ENCODE measurements around the gene COL23A1. TPM values are rescaled to one million over a fixed set of nuclear protein-coding genes. Genes with fewer than 3 reads are reported as not detected.
A peak's percentile ranks its signal among the peaks of the same experiment; 100 is the strongest.

COL23A1 gene
- total and polyA plus RNA-seq, 2 donors (not counting 1 experiment from before 2014, with no cell fraction given): 0.20 TPM; not detected in 1

DNA sequence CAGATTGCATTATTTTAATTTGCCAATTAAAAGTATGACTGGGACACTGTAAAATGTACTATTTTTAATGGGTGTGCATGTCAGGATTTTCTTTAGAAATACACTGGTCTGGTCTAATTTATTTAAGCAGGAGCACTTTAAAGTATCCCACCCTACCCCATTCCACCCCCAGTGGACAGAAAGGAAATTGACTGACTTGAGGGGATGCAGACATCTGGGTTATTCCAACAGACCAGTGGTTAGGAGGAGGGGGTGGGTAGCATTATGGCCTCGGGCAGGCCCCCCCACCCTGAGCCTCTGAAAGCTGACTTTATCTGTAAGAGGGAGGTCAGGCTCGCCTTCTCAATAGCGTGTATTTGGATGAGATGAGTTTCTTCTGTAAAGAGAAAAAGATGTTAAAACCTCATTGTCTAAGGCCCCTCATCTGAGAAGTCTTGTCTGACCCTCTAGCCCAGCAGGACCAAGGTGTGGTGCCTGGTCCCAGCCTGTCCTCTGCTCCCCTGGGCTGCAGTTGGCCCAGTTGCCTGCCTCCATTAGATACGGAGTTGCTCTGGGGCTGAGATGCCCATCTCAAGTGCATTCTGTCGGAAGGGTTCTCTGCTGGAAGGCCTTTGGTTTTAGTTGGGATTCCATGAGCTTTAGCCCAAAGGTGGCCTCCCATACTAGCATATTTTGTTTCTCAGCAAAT, 381.5 kb downstream of the COL23A1 start:
- Histone ChIP-seq H3K27ac (ENCODE audit: low read length in 2 of 2) (no peak overlapping the region), H3K4me1 (ENCODE audit: control insufficient read depth in 2 of 2, insufficient read depth in 2 of 2, low read length in 2 of 2) (peaks cover 12 to 16% of the 10 kb centered on the region in 2 donors), H3K9ac (ENCODE audit: low read length) (no peak overlapping the region), H3K36me3 (replicated peaks in 1 of 2; ENCODE audit: control extremely low read depth in 1 of 2, control insufficient read depth in 1 of 2, extremely low read depth in 1 of 2, insufficient read depth in 2 of 2, low read length in 1 of 2) (peaks cover 0 to 76% of the 10 kb centered on the region in 2 experiments), H2AFZ (ENCODE audit: insufficient read depth, low read depth, low read length, poor library complexity, severe bottlenecking) (no peak overlapping the region), H3K27me3 (replicated peaks in 1 of 4; ENCODE audit: control extremely low read depth in 1 of 4, control insufficient read depth in 3 of 4, insufficient read depth in 4 of 4, low read length in 3 of 4) (no peaks in the 10 kb centered on the region), H3K79me2 (ENCODE audit: control insufficient read depth, insufficient read depth, low read length) (peaks cover 36% of the 10 kb centered on the region), H3K9me3 (ENCODE audit: control extremely low read depth in 1 of 3, control insufficient read depth in 2 of 3, insufficient read depth in 1 of 3, low read length in 2 of 3) (no peaks in the 10 kb centered on the region), H4K20me1 (ENCODE audit: control insufficient read depth, insufficient read depth, low read length, poor library complexity, severe bottlenecking) (peaks cover 68% of the 10 kb centered on the region), H3K4me3 (ENCODE audit: control extremely low read depth in 1 of 5, extremely low read depth in 1 of 5, insufficient read depth in 1 of 5, low read depth in 2 of 5, low read length in 4 of 5) (no peak overlapping the region), H3K4me2 (replicated peaks; ENCODE audit: low read depth, low read length, poor library complexity, severe bottlenecking) (no peak overlapping the region)
- Mint-ChIP-seq H3K27me3 (no peaks in the 10 kb centered on the region), H3K4me1 (peaks cover 27% of the 10 kb centered on the region), H3K27ac (peak overlapping the region; percentile 46), H3K4me3 (no peak overlapping the region), H3K9me3 (ENCODE audit: insufficient read depth) (no peaks in the 10 kb centered on the region)
- ChIA-PET POLR2A (no interaction called here), CTCF (no interaction called here)
- intact Hi-C loops (cut with micrococcal nuclease): no loop called here
- WGBS (ENCODE audit: insufficient coverage): 100% methylated on average over 2 of the region's 5 CpGs
- TF ChIP-seq, protein P1, sequence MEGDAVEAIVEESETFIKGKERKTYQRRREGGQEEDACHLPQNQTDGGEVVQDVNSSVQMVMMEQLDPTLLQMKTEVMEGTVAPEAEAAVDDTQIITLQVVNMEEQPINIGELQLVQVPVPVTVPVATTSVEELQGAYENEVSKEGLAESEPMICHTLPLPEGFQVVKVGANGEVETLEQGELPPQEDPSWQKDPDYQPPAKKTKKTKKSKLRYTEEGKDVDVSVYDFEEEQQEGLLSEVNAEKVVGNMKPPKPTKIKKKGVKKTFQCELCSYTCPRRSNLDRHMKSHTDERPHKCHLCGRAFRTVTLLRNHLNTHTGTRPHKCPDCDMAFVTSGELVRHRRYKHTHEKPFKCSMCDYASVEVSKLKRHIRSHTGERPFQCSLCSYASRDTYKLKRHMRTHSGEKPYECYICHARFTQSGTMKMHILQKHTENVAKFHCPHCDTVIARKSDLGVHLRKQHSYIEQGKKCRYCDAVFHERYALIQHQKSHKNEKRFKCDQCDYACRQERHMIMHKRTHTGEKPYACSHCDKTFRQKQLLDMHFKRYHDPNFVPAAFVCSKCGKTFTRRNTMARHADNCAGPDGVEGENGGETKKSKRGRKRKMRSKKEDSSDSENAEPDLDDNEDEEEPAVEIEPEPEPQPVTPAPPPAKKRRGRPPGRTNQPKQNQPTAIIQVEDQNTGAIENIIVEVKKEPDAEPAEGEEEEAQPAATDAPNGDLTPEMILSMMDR (IDR thresholded peaks at IDR 0.05): no peak
- TF ChIP-seq EZH2 (IDR thresholded peaks at IDR 0.05; ENCODE audit: borderline replicate concordance, insufficient read depth, low read depth, low read length, poor library complexity, severe bottlenecking): no peak
- ATAC-seq (ENCODE audit: low read depth) (no peak), DNase-seq (no peak)

DNA sequence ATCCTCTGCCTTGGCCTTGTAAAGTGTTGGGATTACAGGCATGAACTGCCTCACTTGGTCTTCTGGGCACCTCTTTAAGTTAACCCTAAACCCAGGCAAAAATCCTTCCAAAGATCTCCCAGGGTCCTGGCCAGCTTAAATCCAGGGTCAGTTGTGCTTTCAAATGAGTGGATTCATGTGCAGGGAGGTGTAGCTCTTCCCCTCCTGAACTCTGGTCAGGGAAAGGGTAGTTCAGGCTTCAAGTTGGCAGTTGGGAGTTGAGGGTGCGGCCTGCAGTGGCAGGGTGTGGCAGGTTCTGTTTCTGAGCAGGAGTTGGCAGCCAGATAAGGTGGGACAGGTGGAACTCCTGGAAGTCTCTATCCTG, 382.3 kb downstream of the COL23A1 start:
- 100% methylated on average over 1 of the region's 1 CpG for WGBS (ENCODE audit: insufficient coverage)
- Histone ChIP-seq H3K9me3 (ENCODE audit: control extremely low read depth in 1 of 3, control insufficient read depth in 2 of 3, insufficient read depth in 1 of 3, low read length in 2 of 3) (no peaks in the 10 kb centered on the region), H3K4me1 (ENCODE audit: control insufficient read depth in 2 of 2, insufficient read depth in 2 of 2, low read length in 2 of 2) (peaks cover 12 to 18% of the 10 kb centered on the region in 2 donors), H3K4me2 (replicated peaks; ENCODE audit: low read depth, low read length, poor library complexity, severe bottlenecking) (no peak overlapping the region), H3K9ac (ENCODE audit: low read length) (no peak overlapping the region), H2AFZ (ENCODE audit: insufficient read depth, low read depth, low read length, poor library complexity, severe bottlenecking) (no peak overlapping the region), H3K27me3 (replicated peaks in 1 of 4; ENCODE audit: control extremely low read depth in 1 of 4, control insufficient read depth in 3 of 4, insufficient read depth in 4 of 4, low read length in 3 of 4) (no peaks in the 10 kb centered on the region), H3K27ac (ENCODE audit: low read length in 2 of 2) (no peak overlapping the region), H3K36me3 (replicated peaks in 1 of 2; ENCODE audit: control extremely low read depth in 1 of 2, control insufficient read depth in 1 of 2, extremely low read depth in 1 of 2, insufficient read depth in 2 of 2, low read length in 1 of 2) (peaks cover 0 to 68% of the 10 kb centered on the region in 2 experiments), H3K4me3 (ENCODE audit: control extremely low read depth in 1 of 5, extremely low read depth in 1 of 5, insufficient read depth in 1 of 5, low read depth in 2 of 5, low read length in 4 of 5) (no peak overlapping the region), H4K20me1 (ENCODE audit: control insufficient read depth, insufficient read depth, low read length, poor library complexity, severe bottlenecking) (peaks cover 60% of the 10 kb centered on the region), H3K79me2 (ENCODE audit: control insufficient read depth, insufficient read depth, low read length) (peaks cover 31% of the 10 kb centered on the region)
- ChIA-PET POLR2A (interaction anchor here (1.2 kb wide), 1 partner anchor 24 kb away, joined by 4 read pairs; the partner anchor contains the start of gene PHYKPL), CTCF (no interaction called here)
- Mint-ChIP-seq H3K27ac (peak overlapping the region; percentile 60), H3K4me1 (peaks cover 28% of the 10 kb centered on the region), H3K9me3 (ENCODE audit: insufficient read depth) (no peaks in the 10 kb centered on the region), H3K27me3 (no peaks in the 10 kb centered on the region), H3K4me3 (no peak overlapping the region)
- TF ChIP-seq EZH2 (IDR thresholded peaks at IDR 0.05; ENCODE audit: borderline replicate concordance, insufficient read depth, low read depth, low read length, poor library complexity, severe bottlenecking): no peak
- TF ChIP-seq, protein P1 (IDR thresholded peaks at IDR 0.05): no peak
- intact Hi-C loops (cut with micrococcal nuclease): no loop called here
- ATAC-seq (ENCODE audit: low read depth): no peak
- DNase-seq: no peak

Measured in B cell (primary cell).